CD8-positive, alpha-beta memory T cell (primary cell): Measurements from ENCODE around the gene AMN. TPM values are rescaled to one million over a fixed set of nuclear protein-coding genes. Genes with fewer than 3 reads are reported as not detected.

Experiments used
- CTCF ChIA-PET: fragments of 350-600 bp; sonication (Branson Sonifier 250); formaldehyde crosslinking; loops from one replicate; lab custom pipeline; 2021; ENCODE audit warnings: antibody characterized with exemption; lab: Charles Lee
- POLR2A ChIA-PET: fragments of 350-600 bp; sonication (Branson Sonifier 250); formaldehyde crosslinking; loops from one replicate; lab custom pipeline; 2021; ENCODE audit warnings: antibody characterized with exemption; lab: Charles Lee
- DNase-seq, 5 donors: peaks; one replicate each; pipeline versions ENCODE4 v3.0.0 to v3.0.0-alpha.2; 2020 to 2022; ENCODE audit warnings: mixed read lengths in 1 of 5
- H3K27ac ChIP-seq: one replicate; pipeline ENCODE4 v1.7.0; 2013; ENCODE audit warnings: low read depth, mild to moderate bottlenecking, low read length, moderate library complexity
- H3K27me3 ChIP-seq: 2 replicates; pipeline ENCODE4 v1.7.0; 2013; ENCODE audit warnings: low read length, mild to moderate bottlenecking; ENCODE audit not compliant: insufficient read depth, poor library complexity, severe bottlenecking
- H3K36me3 ChIP-seq: 2 replicates; pipeline ENCODE4 v1.7.0; 2013; ENCODE audit warnings: mild to moderate bottlenecking, low read length, moderate library complexity; ENCODE audit not compliant: insufficient read depth
- H3K4me1 ChIP-seq: 2 replicates; pipeline ENCODE4 v1.7.0; 2013; ENCODE audit warnings: mild to moderate bottlenecking, low read length, moderate library complexity; ENCODE audit not compliant: insufficient read depth
- H3K4me3 ChIP-seq: 2 replicates; pipeline ENCODE4 v1.7.0; 2013; ENCODE audit warnings: mild to moderate bottlenecking, low read length
- H3K9me3 ChIP-seq: 2 replicates; pipeline ENCODE4 v1.7.0; 2013; ENCODE audit warnings: mild to moderate bottlenecking, low read length
- H3K27ac Mint-ChIP-seq, 8 donors: one replicate each; pipeline ENCODE4 v1.8.0; 2020 to 2021; ENCODE audit warnings: mixed read lengths in 8 of 8, mild to moderate bottlenecking in 6 of 8, inconsistent platforms in 3 of 8, moderate library complexity in 3 of 8
- H3K27me3 Mint-ChIP-seq, 2 donors: one replicate each; pipeline ENCODE4 v1.8.0; 2020 to 2021; ENCODE audit warnings: mixed read lengths in 2 of 2, mild to moderate bottlenecking in 1 of 2, moderate library complexity in 1 of 2
- H3K36me3 Mint-ChIP-seq, 3 donors: one replicate each; pipeline ENCODE4 v1.8.0; 2020 to 2021; ENCODE audit warnings: mixed read lengths in 3 of 3, inconsistent platforms in 1 of 3, mild to moderate bottlenecking in 1 of 3
- H3K4me1 Mint-ChIP-seq, 3 donors: one replicate each; pipeline ENCODE4 v1.8.0; 2020 to 2021; ENCODE audit warnings: mixed read lengths in 3 of 3, inconsistent platforms in 1 of 3, mild to moderate bottlenecking in 1 of 3
- H3K4me3 Mint-ChIP-seq, 7 donors: one replicate each; pipeline ENCODE4 v1.8.0; 2020 to 2021; ENCODE audit warnings: mixed read lengths in 7 of 7, mild to moderate bottlenecking in 6 of 7, moderate library complexity in 4 of 7, inconsistent platforms in 2 of 7
- H3K9me3 Mint-ChIP-seq, 5 donors: one replicate each; pipeline ENCODE4 v1.8.0; 2020 to 2022; ENCODE audit warnings: mixed read lengths in 5 of 5, mild to moderate bottlenecking in 3 of 5, moderate library complexity in 2 of 5, inconsistent platforms in 1 of 5
- polyA plus RNA-seq: library from polyadenylated mRNA; unstranded; fragments of 300-500 nt; fragmentation: Illumina TruSeq; gene quantifications from one replicate; pipeline ENCODE4 v1.2.3, GENCODE V29; 2021
- total RNA-seq, 2 experiments: library from RNA; stranded (reverse); gene quantifications; one replicate each; pipeline ENCODE4 v1.2.3, GENCODE V29; 2021

Gene AMN
- total and polyA plus RNA-seq, 3 experiments from 2014 or later, result 0.66 to 1.6 (median 0.75) TPM

DNA sequence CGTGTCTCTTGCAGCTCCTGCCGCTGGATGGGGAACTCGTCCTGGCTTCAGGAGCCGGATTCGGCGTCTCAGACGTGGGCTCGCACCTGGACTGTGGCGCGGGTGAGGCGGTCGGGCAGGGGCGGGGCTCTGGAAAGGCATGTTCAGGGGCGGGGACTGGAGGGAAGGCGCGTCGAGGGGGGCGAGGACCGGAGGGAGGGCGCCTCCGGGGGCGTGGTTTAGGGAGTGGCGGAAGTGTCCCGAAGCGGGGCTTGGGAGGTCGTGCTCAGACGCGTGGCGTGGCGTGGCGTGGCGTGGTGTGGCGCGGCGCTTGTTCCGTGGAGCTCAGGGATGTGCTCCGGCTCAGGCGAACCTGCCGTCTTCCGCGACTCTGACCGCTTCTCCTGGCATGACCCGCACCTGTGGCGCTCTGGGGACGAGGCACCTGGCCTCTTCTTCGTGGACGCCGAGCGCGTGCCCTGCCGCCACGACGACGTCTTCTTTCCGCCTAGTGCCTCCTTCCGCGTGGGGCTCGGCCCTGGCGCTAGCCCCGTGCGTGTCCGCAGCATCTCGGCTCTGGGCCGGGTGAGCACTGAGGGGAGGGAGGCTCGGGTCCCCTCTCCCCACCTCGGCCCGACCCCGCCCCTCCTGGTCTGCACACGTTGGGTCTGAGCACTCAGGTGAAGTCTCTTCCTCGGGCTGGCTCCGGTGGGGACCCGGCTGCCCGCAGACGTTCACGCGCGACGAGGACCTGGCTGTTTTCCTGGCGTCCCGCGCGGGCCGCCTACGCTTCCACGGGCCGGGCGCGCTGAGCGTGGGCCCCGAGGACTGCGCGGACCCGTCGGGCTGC lies 6.2 kb downstream of the AMN start:
- peak overlapping the region; percentile 45 for H3K4me3 ChIP-seq
- peaks cover 20% of the 10 kb centered on the region for H3K4me1 ChIP-seq
- H3K27me3 ChIP-seq, result peaks cover 4% of the 10 kb centered on the region
- Mint-ChIP-seq H3K9me3 (no peaks in the 10 kb centered on the region), H3K36me3 (no peaks in the 10 kb centered on the region), H3K4me1 (peaks cover 5 to 33% (median 7%) of the 10 kb centered on the region in 3 donors), H3K4me3 (peak overlapping the region; percentile 77 to 91 (median 82)), H3K27ac (peak overlapping the region in 3 of 8 donors; percentile 7 to 43 (median 38)), H3K27me3 (peaks cover 10 to 26% of the 10 kb centered on the region in 2 donors)
- H3K9me3 ChIP-seq, result no peaks in the 10 kb centered on the region
- peak; percentile 71 to 89 (median 77) for DNase-seq
- ChIA-PET CTCF (no interaction called here), POLR2A (no interaction called here)
- no peaks in the 10 kb centered on the region for H3K36me3 ChIP-seq
- H3K27ac ChIP-seq, result no peak overlapping the region

DNA sequence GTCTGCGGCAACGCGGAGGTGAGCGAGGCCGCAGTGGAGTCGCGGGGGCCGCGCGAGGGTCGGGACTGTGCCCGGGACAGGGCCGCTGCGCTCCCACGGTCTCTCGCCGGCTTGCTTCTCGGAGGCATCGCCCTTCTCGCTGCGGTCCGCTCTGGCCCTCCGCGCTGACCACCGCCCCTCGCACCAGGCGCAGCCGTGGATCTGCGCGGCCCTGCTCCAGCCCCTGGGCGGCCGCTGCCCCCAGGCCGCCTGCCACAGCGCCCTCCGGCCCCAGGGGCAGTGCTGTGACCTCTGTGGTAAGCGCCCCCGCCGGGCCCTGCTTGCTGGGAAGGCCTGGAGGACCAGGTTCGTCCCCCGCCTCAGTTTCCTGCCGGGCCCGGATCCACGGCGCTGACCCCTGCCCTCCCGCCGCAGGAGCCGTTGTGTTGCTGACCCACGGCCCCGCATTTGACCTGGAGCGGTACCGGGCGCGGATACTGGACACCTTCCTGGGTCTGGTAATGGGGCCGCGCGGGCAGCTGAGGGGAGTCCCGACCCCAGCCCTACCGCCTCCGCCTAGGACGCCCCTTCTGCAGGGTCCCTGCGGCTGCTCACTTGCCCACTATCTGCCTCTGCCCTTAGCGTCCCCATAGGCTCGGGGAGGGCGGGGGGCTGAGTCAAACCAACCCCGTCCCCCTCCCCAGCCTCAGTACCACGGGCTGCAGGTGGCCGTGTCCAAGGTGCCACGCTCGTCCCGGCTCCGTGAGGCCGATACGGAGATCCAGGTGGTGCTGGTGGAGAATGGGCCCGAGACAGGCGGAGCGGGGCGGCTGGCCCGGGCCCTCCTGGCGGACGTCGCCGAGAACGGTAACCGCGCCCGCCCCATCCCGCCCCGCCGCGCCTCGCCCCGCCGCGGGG lies 7.0 kb downstream of the AMN start:
- POLR2A ChIA-PET, result no interaction called here
- Histone ChIP-seq H3K4me1 (peaks cover 12% of the 10 kb centered on the region), H3K9me3 (no peaks in the 10 kb centered on the region), H3K36me3 (no peaks in the 10 kb centered on the region), H3K27me3 (peaks cover 4% of the 10 kb centered on the region), H3K27ac (no peak overlapping the region), H3K4me3 (no peak overlapping the region)
- H3K27me3 Mint-ChIP-seq, result peaks cover 6 to 24% of the 10 kb centered on the region in 2 donors
- no peak overlapping the region for H3K27ac Mint-ChIP-seq
- H3K4me3 Mint-ChIP-seq, result peak overlapping the region in 5 of 7 donors; percentile 19 to 83 (median 29)
- H3K9me3 Mint-ChIP-seq, result no peaks in the 10 kb centered on the region
- peak in 1 of 5 donors; percentile 17 for DNase-seq
- H3K36me3 Mint-ChIP-seq, result no peaks in the 10 kb centered on the region
- CTCF ChIA-PET, result no interaction called here
- H3K4me1 Mint-ChIP-seq, result peaks cover 1 to 25% (median 3%) of the 10 kb centered on the region in 3 donors

DNA sequence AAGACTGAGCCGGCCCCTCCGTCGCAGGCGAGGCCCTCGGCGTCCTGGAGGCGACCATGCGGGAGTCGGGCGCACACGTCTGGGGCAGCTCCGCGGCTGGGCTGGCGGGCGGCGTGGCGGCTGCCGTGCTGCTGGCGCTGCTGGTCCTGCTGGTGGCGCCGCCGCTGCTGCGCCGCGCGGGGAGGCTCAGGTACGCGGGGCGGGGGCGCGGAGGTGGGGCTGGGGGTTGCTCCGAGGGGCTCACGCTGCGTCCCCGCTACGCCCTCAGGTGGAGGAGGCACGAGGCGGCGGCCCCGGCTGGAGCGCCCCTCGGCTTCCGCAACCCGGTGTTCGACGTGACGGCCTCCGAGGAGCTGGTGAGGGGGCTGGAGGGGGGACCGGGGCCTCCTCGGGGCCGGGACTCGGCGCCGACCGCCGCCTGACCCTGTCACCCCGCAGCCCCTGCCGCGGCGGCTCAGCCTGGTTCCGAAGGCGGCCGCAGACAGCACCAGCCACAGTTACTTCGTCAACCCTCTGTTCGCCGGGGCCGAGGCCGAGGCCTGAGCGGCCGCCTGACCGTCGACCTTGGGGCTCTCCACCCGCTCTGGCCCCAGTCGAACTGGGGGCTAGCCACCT lies 7.8 kb downstream of the AMN start:
- Histone ChIP-seq H3K36me3 (no peaks in the 10 kb centered on the region), H3K9me3 (no peaks in the 10 kb centered on the region), H3K4me1 (peaks cover 11% of the 10 kb centered on the region), H3K27ac (no peak overlapping the region), H3K27me3 (peaks cover 4% of the 10 kb centered on the region), H3K4me3 (no peak overlapping the region)
- peaks cover 6 to 20% of the 10 kb centered on the region in 2 donors for H3K27me3 Mint-ChIP-seq
- H3K4me3 Mint-ChIP-seq, result no peak overlapping the region
- DNase-seq, result peak in 1 of 5 donors; percentile 14
- POLR2A ChIA-PET, result interaction anchor here (0.5 kb wide), 1 partner anchor 872 kb away, joined by 5 read pairs; no protein-coding TSS in a partner anchor
- CTCF ChIA-PET, result no interaction called here
- no peaks in the 10 kb centered on the region for H3K36me3 Mint-ChIP-seq
- H3K9me3 Mint-ChIP-seq, result no peaks in the 10 kb centered on the region
- H3K4me1 Mint-ChIP-seq, result peaks cover 0 to 20% (median 3%) of the 10 kb centered on the region in 3 donors
- no peak overlapping the region for H3K27ac Mint-ChIP-seq

DNA sequence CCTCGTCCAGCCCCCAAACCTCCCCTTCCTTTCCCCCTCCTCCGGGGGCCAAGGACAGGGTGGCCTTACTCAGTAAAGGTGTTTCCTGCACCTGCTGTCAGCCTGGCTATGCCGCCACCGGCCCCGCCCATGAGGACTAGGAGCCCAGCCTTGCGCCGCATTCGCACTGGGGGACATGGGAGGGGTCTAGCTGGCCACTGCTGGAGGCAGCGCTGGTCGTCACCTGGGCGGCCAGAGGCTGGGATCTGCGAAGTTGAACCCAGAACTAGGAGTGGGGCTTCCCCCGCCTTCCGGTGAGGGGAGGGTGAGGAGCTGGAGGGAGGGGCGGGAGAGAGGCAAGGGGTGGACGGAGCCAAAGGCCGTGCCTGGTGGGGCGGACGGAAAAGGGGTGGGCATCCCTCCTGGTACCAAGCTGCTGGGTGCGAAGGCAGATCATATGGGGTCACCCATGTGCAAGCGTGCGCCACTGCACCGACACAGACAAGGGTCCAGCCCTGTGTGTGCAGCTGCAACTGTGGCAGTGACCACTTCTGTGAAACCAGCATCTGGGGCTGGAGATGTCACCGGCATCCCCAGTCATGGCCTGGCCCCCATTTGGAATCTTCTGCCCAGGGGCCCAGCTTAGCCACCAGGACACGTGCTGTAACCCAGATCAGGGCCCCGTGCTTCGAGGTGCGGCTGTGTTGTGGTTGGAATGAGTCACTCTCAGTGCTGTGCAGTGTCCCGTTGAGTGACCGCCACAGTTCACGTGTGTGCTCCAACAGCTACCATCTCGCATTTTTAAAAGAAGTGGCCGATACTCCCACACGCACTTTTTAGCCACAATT lies 8.5 kb downstream of the AMN start:
- Histone ChIP-seq H3K9me3 (no peaks in the 10 kb centered on the region), H3K4me1 (peaks cover 11% of the 10 kb centered on the region), H3K4me3 (no peak overlapping the region), H3K27me3 (peaks cover 4% of the 10 kb centered on the region), H3K36me3 (no peaks in the 10 kb centered on the region), H3K27ac (no peak overlapping the region)
- DNase-seq, result no peak
- Mint-ChIP-seq H3K4me1 (peaks cover 0 to 15% (median 1%) of the 10 kb centered on the region in 3 donors), H3K27ac (peak overlapping the region in 1 of 8 donors; percentile 65), H3K27me3 (peaks cover 6 to 16% of the 10 kb centered on the region in 2 donors), H3K4me3 (peak overlapping the region in 1 of 7 donors; percentile 13), H3K36me3 (no peaks in the 10 kb centered on the region), H3K9me3 (no peaks in the 10 kb centered on the region)
- ChIA-PET POLR2A (interaction anchor here (0.5 kb wide), 1 partner anchor 872 kb away, joined by 5 read pairs; no protein-coding TSS in a partner anchor), CTCF (no interaction called here)

DNA sequence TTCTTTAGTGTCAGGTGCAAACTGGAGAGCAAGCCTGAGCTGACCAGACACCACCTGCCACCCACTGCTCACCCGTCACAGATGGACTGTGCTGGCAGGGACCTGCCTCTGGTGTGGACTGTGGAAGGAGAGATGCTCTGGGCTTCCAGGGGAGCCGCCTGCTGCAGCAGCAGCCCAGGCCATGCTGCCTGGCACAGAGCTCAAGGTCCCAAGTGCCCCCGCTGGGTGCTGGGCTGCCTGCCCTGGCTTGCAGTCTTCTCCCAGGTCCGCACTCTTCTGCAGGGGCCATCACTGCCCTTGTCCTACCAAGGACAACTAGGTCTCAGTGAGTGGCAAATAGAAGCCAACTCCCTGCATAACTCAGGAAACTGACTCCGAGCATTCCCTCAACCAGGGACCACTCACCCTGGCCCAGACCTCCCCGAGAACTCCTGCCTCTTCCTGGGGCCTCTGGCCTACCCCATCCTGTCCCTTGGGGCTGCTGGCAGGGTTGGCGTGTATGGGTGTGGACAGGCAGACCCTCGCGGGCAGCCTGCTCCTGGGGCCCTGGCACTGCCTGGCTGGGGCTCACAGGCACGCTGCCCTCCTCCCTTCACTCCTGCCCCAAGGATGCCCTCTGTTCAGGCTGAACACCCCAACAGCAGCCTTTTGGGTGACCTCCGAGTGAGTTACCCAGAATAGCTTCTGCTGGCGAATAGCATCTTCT lies 9.3 kb downstream of the AMN start:
- peaks cover 6 to 9% of the 10 kb centered on the region in 2 donors for H3K27me3 Mint-ChIP-seq

DNA sequence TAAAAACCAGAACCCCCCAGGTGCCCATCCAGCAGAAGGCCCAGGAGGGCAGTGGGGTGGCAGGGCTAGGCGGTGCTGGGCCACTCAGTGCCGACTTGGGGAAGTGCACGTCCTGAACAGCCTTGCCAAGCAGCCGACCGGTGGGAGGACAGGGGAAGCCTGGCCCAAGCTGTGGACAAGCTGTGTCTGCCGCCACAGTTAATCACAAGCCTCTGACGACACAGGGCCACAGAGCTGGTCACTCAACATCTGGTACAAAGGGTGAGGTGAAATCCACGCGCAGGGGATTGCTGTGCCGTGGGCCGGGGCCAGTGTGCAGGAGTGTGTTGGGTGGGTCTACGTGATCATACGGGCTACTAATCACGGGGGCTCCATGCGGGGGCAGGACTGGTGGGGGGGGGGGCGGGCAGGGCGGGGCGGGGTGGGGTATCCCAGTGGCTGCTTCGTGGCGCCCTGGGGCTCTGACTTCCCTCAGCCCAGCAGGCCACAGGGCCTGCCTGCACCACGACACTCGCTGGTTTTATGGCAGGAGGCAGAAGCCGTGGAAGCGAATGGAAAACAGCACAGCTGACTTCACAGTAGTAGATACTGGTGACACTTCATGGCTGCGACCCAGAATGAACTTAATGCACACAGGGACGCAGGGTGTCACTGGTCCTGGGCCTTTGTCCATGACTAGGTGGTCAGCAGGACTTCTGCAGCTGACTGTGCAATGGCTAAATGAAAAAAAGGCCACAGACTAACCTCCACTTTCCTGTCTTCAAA lies 10.2 kb downstream of the AMN start:
- Histone ChIP-seq H3K27me3 (peaks cover 4% of the 10 kb centered on the region), H3K4me3 (no peak overlapping the region), H3K36me3 (no peaks in the 10 kb centered on the region), H3K4me1 (peaks cover 11% of the 10 kb centered on the region), H3K9me3 (no peaks in the 10 kb centered on the region), H3K27ac (no peak overlapping the region)
- no peak for DNase-seq
- no peaks in the 10 kb centered on the region for H3K9me3 Mint-ChIP-seq
- H3K4me3 Mint-ChIP-seq, result peak overlapping the region in 1 of 7 donors; percentile 65
- POLR2A ChIA-PET, result no interaction called here
- no peaks in the 10 kb centered on the region for H3K36me3 Mint-ChIP-seq
- CTCF ChIA-PET, result no interaction called here
- H3K4me1 Mint-ChIP-seq, result peaks cover 0 to 14% (median 0%) of the 10 kb centered on the region in 3 donors
- H3K27ac Mint-ChIP-seq, result peak overlapping the region in 1 of 8 donors; percentile 54
- peaks cover 6 to 9% of the 10 kb centered on the region in 2 donors for H3K27me3 Mint-ChIP-seq

More for the DNA sequence above, 9.3 kb downstream of the AMN start:
- peaks cover 0 to 14% (median 0%) of the 10 kb centered on the region in 3 donors for H3K4me1 Mint-ChIP-seq
- Histone ChIP-seq H3K4me1 (peaks cover 11% of the 10 kb centered on the region), H3K9me3 (no peaks in the 10 kb centered on the region), H3K27me3 (peaks cover 4% of the 10 kb centered on the region), H3K4me3 (no peak overlapping the region), H3K27ac (no peak overlapping the region), H3K36me3 (no peaks in the 10 kb centered on the region)
- peak overlapping the region in 1 of 8 donors; percentile 54 for H3K27ac Mint-ChIP-seq
- POLR2A ChIA-PET, result no interaction called here
- no peaks in the 10 kb centered on the region for H3K36me3 Mint-ChIP-seq
- no peak for DNase-seq
- CTCF ChIA-PET, result no interaction called here
- H3K9me3 Mint-ChIP-seq, result no peaks in the 10 kb centered on the region
- peak overlapping the region in 1 of 7 donors; percentile 65 for H3K4me3 Mint-ChIP-seq
